Smooth muscle cell (in vitro differentiated cells): Measurements from ENCODE around the gene FXR2. TPM values are rescaled to one million over a fixed set of nuclear protein-coding genes. Genes with fewer than 3 reads are reported as not detected.

Source experiments
- DNase-seq: peaks from one replicate; lab custom pipeline; 2025; ENCODE audit not compliant: unreplicated experiment; lab: John Stamatoyannopoulos, UW
- H2AFZ ChIP-seq: fragments of 200-600 bp; sonication (generic); 2 replicates; pipeline ENCODE4 v1.6.0; 2016; ENCODE audit warnings: antibody characterized with exemption, low read depth, mild to moderate bottlenecking
- H3F3A ChIP-seq: fragments of 200-600 bp; sonication (generic); 2 replicates; pipeline ENCODE4 v1.6.0; 2017; ENCODE audit warnings: antibody characterized with exemption, low read depth
- H3K27ac ChIP-seq: fragments of 200-600 bp; sonication (generic); 2 replicates; pipeline ENCODE4 v1.5.1; 2016; ENCODE audit warnings: low read depth, mild to moderate bottlenecking
- H3K27me3 ChIP-seq: fragments of 200-600 bp; sonication (generic); 2 replicates; pipeline ENCODE4 v1.6.1; 2016; ENCODE audit warnings: low read depth, mild to moderate bottlenecking
- H3K36me3 ChIP-seq: fragments of 200-600 bp; sonication (generic); 2 replicates; pipeline ENCODE4 v1.5.1; 2016; ENCODE audit warnings: low read depth
- H3K4me1 ChIP-seq: fragments of 200-600 bp; sonication (generic); 2 replicates; pipeline ENCODE4 v1.5.1; 2016; ENCODE audit warnings: low read depth
- H3K4me2 ChIP-seq: fragments of 200-600 bp; sonication (generic); 2 replicates; pipeline ENCODE4 v1.6.0; 2016; ENCODE audit warnings: mild to moderate bottlenecking
- H3K4me3 ChIP-seq: fragments of 200-600 bp; sonication (generic); 2 replicates; pipeline ENCODE4 v1.5.1; 2016; ENCODE audit warnings: mild to moderate bottlenecking
- H3K79me2 ChIP-seq: fragments of 200-600 bp; sonication (generic); 2 replicates; pipeline ENCODE4 v1.6.0; 2016; ENCODE audit warnings: low read depth, mild to moderate bottlenecking
- H3K9ac ChIP-seq: fragments of 200-600 bp; sonication (generic); 2 replicates; pipeline ENCODE4 v1.6.0; 2016; ENCODE audit warnings: low read depth
- H3K9me3 ChIP-seq: fragments of 200-600 bp; sonication (generic); replicated peaks from 2 replicates; pipeline ENCODE4 v1.5.1; 2016; ENCODE audit warnings: low read depth
- H4K20me1 ChIP-seq: fragments of 200-600 bp; sonication (generic); 2 replicates; pipeline ENCODE4 v1.6.0; 2016; ENCODE audit warnings: low read depth
- WGBS: methylation state at CpG from one replicate; pipeline ENCODE4 v1.1.7; 2016; ENCODE audit warnings: low lambda C conversion rate; 5-methylcytosine and 5-hydroxymethylcytosine counted together
- polyA plus RNA-seq: library from polyadenylated mRNA; unstranded; fragments of >200 nt; fragmentation: Nextera tagmentation; extraction: Ambion mirVana; gene quantifications from 2 replicates; pipeline ENCODE4 v1.2.1, GENCODE V29; 2016
- total RNA-seq: library from RNA; depleted of rRNA; stranded (reverse); fragments of >200 nt; gene quantifications from 2 replicates; pipeline ENCODE4 v1.2.3, GENCODE V29; 2014
- TF ChIP-seq, protein P1 (sequence below): fragments of 200-600 bp; sonication (generic); IDR thresholded peaks from 2 replicates; pipeline ENCODE4 v1.5.1; 2017; ENCODE audit warnings: borderline replicate concordance, mild to moderate bottlenecking, antibody characterized with exemption; ENCODE audit not compliant: insufficient read depth, poor library complexity, severe bottlenecking

Gene FXR2
- total and polyA plus RNA-seq, 2 experiments from 2014 or later: 22.8 to 50.6 TPM

DNA sequence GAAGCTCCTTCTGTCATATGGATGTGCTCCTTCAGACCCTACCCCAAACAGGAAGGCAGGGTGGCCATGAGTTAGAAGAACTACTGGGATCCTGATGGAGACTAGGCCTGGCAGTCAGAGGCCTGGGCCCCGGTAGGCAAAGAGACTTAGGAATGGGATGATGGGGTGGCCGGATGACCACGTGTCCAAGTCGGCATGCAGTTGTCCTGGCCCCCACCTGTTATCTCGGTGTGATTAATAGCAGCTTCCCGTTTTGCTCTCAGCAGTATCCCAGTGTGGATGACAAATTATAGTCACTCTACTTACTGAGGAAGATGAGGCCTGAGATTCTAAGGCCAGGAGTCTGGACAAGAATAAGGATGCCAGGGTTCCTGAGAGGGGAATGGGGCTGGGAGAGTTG is 64.4 kb downstream of the FXR2 start:
- no peak overlapping the region for H3K27ac ChIP-seq
- no peaks in the 10 kb centered on the region for H4K20me1 ChIP-seq
- H3K4me3 ChIP-seq: no peak overlapping the region
- 93% methylated on average over 6 of the region's 6 CpGs for WGBS
- no peaks in the 10 kb centered on the region for H3K9me3 ChIP-seq
- DNase-seq: no peak
- H3F3A ChIP-seq: no peaks in the 10 kb centered on the region
- H3K36me3 ChIP-seq: no peaks in the 10 kb centered on the region
- H3K9ac ChIP-seq: no peak overlapping the region
- TF ChIP-seq, protein P1, sequence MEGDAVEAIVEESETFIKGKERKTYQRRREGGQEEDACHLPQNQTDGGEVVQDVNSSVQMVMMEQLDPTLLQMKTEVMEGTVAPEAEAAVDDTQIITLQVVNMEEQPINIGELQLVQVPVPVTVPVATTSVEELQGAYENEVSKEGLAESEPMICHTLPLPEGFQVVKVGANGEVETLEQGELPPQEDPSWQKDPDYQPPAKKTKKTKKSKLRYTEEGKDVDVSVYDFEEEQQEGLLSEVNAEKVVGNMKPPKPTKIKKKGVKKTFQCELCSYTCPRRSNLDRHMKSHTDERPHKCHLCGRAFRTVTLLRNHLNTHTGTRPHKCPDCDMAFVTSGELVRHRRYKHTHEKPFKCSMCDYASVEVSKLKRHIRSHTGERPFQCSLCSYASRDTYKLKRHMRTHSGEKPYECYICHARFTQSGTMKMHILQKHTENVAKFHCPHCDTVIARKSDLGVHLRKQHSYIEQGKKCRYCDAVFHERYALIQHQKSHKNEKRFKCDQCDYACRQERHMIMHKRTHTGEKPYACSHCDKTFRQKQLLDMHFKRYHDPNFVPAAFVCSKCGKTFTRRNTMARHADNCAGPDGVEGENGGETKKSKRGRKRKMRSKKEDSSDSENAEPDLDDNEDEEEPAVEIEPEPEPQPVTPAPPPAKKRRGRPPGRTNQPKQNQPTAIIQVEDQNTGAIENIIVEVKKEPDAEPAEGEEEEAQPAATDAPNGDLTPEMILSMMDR: no peak
- H3K4me1 ChIP-seq: peaks cover 5% of the 10 kb centered on the region
- H3K4me2 ChIP-seq: no peak overlapping the region
- H3K79me2 ChIP-seq: no peaks in the 10 kb centered on the region
- no peak overlapping the region for H2AFZ ChIP-seq
- no peaks in the 10 kb centered on the region for H3K27me3 ChIP-seq

DNA sequence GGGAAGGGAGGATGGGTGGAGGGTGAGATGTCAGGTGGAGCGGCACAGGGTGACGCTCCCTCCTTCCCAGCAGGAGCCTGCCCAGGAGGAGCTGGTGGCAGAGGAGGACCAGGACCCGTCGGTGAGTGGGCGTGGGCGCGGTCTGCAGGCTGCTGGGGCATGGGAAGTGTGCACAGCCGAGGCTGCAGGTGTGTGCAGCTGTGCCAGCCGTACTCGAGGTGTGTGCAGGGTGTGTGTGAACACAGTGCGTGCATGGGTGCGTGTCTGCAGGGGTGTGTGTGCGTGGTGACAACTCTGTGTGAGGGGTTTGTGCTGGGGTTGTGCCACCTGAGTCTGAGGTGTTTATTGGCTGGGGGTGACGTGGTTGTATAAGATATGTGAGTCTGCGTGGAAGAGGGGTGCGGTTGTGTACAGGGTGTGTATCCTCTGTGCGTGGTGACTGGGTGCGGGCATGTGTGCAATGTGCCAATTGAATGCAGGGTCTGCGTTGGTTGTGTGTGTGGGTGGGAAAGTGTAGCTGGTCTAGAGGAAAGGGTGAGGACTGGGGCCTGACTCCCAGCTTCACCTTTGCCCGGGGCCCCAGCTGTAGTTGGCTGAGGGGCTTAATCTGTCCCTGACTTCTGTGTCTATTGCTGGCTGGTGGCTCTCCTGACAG is 65.2 kb downstream of the FXR2 start:
- H3K27me3 ChIP-seq: no peaks in the 10 kb centered on the region
- DNase-seq: no peak
- 73% methylated on average over 19 of the region's 20 CpGs for WGBS
- H3K36me3 ChIP-seq: no peaks in the 10 kb centered on the region
- H3K4me3 ChIP-seq: peak overlapping the region; percentile 58
- no peaks in the 10 kb centered on the region for H3F3A ChIP-seq
- H2AFZ ChIP-seq: peak overlapping the region; percentile 74
- no peaks in the 10 kb centered on the region for H3K79me2 ChIP-seq
- peak overlapping the region; percentile 89 for H3K4me2 ChIP-seq
- no peaks in the 10 kb centered on the region for H3K9me3 ChIP-seq
- H4K20me1 ChIP-seq: no peaks in the 10 kb centered on the region
- no peak overlapping the region for H3K27ac ChIP-seq
- TF ChIP-seq, protein P1: no peak
- H3K4me1 ChIP-seq: peaks cover 5% of the 10 kb centered on the region
- peak overlapping the region; percentile 53 for H3K9ac ChIP-seq

DNA sequence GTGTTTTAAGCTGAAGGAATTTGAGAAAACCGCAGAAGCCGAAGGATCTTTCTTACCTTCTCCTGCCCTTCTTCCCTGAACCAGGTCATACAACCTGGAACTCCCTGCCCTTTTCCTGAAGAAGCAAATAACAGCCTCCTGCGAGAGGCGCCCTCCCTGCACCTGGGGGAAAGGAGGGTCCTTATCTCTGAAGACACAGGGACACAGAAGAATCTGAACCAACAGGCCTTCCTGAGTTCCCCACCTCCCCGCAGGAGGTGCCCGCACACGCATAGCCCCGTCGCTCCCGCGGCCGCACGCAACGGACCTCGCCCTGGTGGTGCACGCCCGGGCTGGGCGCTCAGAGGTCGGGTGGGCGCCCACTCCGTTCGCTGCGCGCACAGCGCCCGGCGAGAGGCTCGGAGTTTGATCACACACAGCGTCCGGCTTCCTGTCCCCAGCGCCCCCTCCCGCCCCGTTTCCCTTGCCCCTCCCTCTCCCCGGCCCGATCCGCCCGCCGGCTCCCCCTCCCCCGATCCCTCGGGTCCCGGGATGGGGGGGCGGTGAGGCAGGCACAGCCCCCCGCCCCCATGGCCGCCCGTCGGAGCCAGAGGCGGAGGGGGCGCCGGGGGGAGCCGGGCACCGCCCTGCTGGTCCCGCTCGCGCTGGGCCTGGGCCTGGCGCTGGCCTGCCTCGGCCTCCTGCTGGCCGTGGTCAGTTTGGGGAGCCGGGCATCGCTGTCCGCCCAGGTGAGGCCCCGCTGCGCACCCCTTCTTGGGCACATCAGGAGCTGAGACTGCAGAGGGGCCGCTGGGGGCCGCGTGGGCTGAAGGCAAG is 65.9 kb downstream of the FXR2 start, which contains the start of gene TNFSF12:
Gene TNFSF12, plus strand, starts transcription at position 474 of the 816 bp plus-strand sequence. Its CDS starts 96 bp downstream, at position 570.
- no peak for DNase-seq
- no peak within 1 kb of the TSS for H3K27ac ChIP-seq
- H3F3A ChIP-seq: no peaks in the 10 kb centered on the region

More for the DNA sequence above, 65.9 kb downstream of the FXR2 start, which contains the start of gene TNFSF12:
- Histone ChIP-seq H2AFZ (peak within 1 kb of the TSS; percentile 74), H3K79me2 (no peaks in the 10 kb centered on the region), H4K20me1 (no peaks in the 10 kb centered on the region), H3K4me3 (peak within 1 kb of the TSS; percentile 58), H3K4me2 (peak within 1 kb of the TSS; percentile 89), H3K9ac (peak within 1 kb of the TSS; percentile 53), H3K9me3 (no peaks in the 10 kb centered on the region), H3K36me3 (no peaks in the 10 kb centered on the region), H3K27me3 (no peaks in the 10 kb centered on the region), H3K4me1 (peaks cover 5% of the 10 kb centered on the region)
- TF ChIP-seq, protein P1: no peak
- WGBS: 2% methylated on average over 31 of the region's 65 CpGs
